Measurements from ENCODE around the gene R3HDML. TPM values are rescaled to one million over a fixed set of nuclear protein-coding genes. Genes with fewer than 3 reads are reported as not detected.

The R3HDML gene
- total RNA-seq, 1 donor from 2014 or later = not detected

DNA sequence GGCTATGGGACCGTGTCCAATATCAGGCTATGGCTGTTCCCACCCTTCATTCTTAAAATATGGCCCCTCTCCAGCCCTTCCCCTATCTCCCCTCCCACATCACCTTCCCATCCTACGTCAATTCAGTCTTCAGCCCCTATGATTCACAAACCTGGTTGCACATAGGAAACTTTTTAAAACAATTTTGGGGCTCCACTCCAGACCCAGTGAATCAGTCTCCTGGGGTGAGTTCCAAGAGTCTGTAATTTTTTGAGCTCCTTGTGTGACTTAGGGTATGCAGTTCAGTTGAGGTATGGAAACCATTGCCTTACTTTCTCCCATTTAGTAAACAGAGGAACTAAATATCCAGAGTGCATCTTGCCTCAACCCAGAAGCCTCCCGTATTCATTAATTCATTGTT lies 24.2 kb downstream of the R3HDML start:
- intact Hi-C loops (cut with micrococcal nuclease) = no loop called here
- Mint-ChIP-seq H3K4me1 (no peaks in the 10 kb centered on the region), H3K36me3 (ENCODE audit: low read depth) (no peaks in the 10 kb centered on the region), H3K27ac (no peak overlapping the region), H3K4me3 (no peak overlapping the region), H3K27me3 (peaks cover 14% of the 10 kb centered on the region), H3K9me3 (no peaks in the 10 kb centered on the region)
- DNase-seq = no peak

DNA sequence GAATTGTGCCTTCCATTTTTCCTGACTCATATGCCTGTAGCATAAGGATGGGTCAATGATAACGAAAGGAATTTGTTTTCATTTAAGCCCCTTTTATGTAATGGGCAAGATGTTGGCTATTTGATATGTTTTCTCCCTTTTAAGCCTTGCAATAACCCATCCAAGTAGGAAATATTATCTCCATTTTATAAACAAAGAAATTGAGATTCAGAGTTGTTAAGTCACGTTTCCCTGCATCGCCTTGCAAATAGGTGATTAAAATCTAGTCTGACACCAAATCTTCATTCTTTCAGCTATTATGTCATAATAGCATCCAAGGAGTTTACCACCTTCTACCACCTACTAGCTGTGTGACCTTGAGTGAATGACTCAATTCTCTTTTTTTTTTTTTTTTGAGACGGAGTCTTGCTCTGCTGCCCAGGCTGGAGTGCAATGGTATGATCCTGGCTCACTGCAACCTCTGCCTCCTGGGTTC lies 25.7 kb downstream of the R3HDML start:
- Mint-ChIP-seq H3K4me3 (no peak overlapping the region), H3K27me3 (peaks cover 14% of the 10 kb centered on the region), H3K27ac (no peak overlapping the region), H3K4me1 (no peaks in the 10 kb centered on the region), H3K9me3 (no peaks in the 10 kb centered on the region), H3K36me3 (ENCODE audit: low read depth) (no peaks in the 10 kb centered on the region)
- intact Hi-C loops (cut with micrococcal nuclease) = no loop called here
- DNase-seq = no peak

DNA sequence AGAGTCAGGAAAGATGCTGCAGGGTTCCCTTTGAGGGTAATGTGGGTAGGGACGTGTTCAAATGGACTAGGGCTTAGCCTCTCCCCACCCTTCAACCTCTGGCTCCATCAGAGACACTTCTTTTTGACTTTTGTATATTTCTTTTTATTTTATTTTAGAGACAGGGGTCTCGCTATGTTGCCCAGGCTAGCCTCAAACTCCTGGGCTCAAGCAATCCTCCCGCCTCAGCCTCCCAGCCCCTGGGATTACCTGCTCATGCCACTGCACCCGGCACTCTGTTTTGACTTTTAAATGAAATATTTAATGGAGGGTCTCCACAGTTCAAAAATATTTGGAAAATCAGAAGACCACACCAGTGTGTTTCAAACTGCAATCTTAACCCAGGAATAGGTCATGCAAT lies 27.2 kb downstream of the R3HDML start:
- Mint-ChIP-seq H3K36me3 (ENCODE audit: low read depth) (no peaks in the 10 kb centered on the region), H3K27me3 (peaks cover 12% of the 10 kb centered on the region), H3K4me1 (no peaks in the 10 kb centered on the region), H3K9me3 (no peaks in the 10 kb centered on the region), H3K27ac (no peak overlapping the region), H3K4me3 (no peak overlapping the region)
- intact Hi-C loops (cut with micrococcal nuclease) = no loop called here
- DNase-seq = no peak

DNA sequence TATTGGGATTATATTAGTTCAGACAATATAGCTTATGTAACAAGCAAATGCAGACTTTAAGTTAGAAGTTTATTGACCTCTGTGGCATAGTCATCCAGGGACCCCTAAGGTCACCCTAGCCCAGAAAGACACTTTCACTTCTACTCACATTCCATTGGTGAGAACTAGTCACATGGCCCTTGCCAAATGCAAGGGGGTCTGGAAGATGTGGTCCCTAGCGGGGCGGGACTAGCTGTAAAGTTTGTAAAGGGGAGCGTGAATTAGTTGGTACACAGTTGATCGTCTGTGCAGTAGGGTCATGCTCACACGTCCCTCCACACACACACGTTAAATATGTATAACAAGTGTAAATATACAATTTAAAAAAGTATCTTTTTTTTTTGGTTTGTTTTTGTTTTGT lies 27.9 kb downstream of the R3HDML start:
- DNase-seq = no peak
- no peak overlapping the region for H3K4me3 Mint-ChIP-seq
- H3K4me1 Mint-ChIP-seq = no peaks in the 10 kb centered on the region
- no peaks in the 10 kb centered on the region for H3K36me3 Mint-ChIP-seq (ENCODE audit: low read depth)
- H3K9me3 Mint-ChIP-seq = no peaks in the 10 kb centered on the region
- H3K27ac Mint-ChIP-seq = no peak overlapping the region
- H3K27me3 Mint-ChIP-seq = peaks cover 12% of the 10 kb centered on the region
- intact Hi-C loops (cut with micrococcal nuclease) = no loop called here

DNA sequence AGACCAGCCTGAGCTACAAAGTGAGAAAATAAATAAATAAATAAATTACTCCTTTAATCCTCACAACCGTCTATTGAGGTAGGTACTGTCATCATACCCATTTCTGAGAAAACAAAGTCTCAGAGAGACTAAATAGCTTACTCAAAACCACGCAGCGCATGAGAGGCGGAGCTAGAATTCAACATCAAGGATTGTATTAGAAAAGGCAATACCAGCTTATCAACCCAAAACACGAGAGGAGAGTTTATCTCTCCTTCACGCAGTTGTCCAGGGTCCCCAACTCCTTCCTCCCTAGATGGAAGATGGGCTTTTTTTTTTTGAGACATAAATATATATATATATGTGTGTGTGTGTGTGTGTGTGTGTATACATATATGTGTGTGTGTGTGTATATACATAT lies 30.9 kb downstream of the R3HDML start:
- DNase-seq = no peak
- H3K27ac Mint-ChIP-seq = no peak overlapping the region
- H3K27me3 Mint-ChIP-seq = peaks cover 2% of the 10 kb centered on the region
- intact Hi-C loops (cut with micrococcal nuclease) = no loop called here
- H3K4me3 Mint-ChIP-seq = no peak overlapping the region
- H3K9me3 Mint-ChIP-seq = no peaks in the 10 kb centered on the region
- H3K4me1 Mint-ChIP-seq = no peaks in the 10 kb centered on the region
- no peaks in the 10 kb centered on the region for H3K36me3 Mint-ChIP-seq (ENCODE audit: low read depth)

DNA sequence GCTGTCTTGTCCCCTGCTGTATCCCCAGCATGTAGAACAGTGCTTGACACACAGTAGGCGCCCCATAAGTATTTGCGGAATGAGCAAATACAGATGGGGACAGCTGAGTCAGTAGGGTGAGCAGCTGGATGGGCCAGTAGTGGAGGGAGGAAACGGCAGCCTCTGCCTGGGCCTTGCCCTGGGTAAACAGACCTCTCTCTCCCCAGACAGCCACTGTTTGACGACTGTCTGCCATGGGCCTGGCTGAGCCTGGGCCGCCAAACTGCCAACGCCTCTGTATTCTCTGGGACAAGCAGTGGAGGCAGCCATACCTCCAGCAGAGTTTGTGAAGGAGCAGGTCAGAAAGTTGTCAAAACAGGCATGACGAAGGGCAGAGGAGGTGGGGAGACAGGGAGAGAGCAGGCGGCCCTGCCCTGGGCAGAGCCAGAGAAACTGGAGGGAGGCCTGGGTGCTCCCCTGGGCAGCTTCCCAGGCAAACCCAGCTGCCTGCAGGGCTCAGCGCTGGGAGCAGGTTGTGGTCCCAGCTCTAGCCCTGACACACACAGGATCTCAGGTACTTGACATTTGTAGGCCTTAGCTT lies 33.9 kb downstream of the R3HDML start:
- no peak for DNase-seq
- no peaks in the 10 kb centered on the region for H3K4me1 Mint-ChIP-seq
- no peak overlapping the region for H3K27ac Mint-ChIP-seq
- intact Hi-C loops (cut with micrococcal nuclease) = no loop called here
- H3K4me3 Mint-ChIP-seq = no peak overlapping the region
- H3K9me3 Mint-ChIP-seq = no peaks in the 10 kb centered on the region
- no peaks in the 10 kb centered on the region for H3K36me3 Mint-ChIP-seq (ENCODE audit: low read depth)
- peaks cover 11% of the 10 kb centered on the region for H3K27me3 Mint-ChIP-seq

DNA sequence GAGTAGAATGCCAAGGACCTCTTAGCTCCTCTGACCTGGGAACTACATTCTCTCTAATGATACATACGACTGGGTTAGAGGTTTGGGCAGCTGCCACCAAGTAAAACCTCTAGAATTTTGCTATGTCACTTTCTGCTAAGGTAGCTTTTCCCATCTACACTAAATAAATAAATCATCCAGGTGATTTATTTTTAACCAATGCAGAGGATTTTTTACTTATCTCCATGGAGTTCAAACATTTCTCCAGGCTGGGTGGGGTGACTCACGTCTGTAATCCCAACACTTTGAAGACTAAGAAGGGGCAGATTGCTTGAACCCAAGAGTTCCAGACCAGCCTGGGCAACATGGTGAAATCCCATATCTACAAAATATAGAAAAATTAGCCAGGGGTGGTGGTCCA lies 45.8 kb downstream of the R3HDML start:
- intact Hi-C loops (cut with micrococcal nuclease) = loop anchor here (5.0 to 10.0 kb wide), 3 partner anchors 92 to 485 kb away; partner anchors contain the start of gene TTPAL
- Mint-ChIP-seq H3K9me3 (no peaks in the 10 kb centered on the region), H3K4me3 (no peak overlapping the region), H3K4me1 (no peaks in the 10 kb centered on the region), H3K27me3 (peaks cover 8% of the 10 kb centered on the region), H3K36me3 (ENCODE audit: low read depth) (no peaks in the 10 kb centered on the region), H3K27ac (no peak overlapping the region)
- DNase-seq = no peak

DNA sequence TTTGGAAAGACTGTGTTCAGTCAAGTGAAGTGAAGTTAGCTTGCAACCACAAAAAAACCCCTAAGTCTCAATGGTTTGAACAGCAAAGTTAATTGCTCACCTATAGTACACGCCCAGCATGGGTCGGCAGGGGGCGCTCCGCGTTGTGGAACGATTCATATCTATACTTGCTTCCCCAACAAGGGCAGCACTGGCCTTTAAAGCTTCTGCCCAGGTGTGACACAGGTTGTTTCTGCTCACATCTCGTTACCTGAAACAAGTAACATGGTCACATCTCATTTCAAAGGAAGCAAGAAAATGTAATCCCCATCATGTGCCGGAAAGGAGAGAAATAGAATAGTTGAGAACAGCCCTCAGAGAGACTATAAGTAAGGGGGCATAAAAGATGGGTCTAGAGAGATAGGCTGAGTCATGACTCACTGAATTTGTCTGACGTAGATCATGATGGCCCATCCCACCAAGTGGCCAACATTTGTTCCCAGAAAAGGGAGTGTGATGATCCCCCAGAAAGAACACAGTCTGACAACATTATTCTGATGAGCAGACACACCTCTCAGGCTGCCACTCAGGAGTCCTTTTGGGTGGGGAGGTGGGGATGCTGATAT lies 47.7 kb downstream of the R3HDML start:
- H3K4me3 Mint-ChIP-seq = no peak overlapping the region
- peaks cover 9% of the 10 kb centered on the region for H3K27me3 Mint-ChIP-seq
- H3K9me3 Mint-ChIP-seq = no peaks in the 10 kb centered on the region
- no peak overlapping the region for H3K27ac Mint-ChIP-seq
- intact Hi-C loops (cut with micrococcal nuclease) = loop anchor here (1.0 to 10.0 kb wide), 5 partner anchors 90 to 483 kb away; partner anchors contain the start of gene TTPAL
- peaks cover 3% of the 10 kb centered on the region for H3K4me1 Mint-ChIP-seq
- no peaks in the 10 kb centered on the region for H3K36me3 Mint-ChIP-seq (ENCODE audit: low read depth)
- peak; percentile 95 for DNase-seq

DNA sequence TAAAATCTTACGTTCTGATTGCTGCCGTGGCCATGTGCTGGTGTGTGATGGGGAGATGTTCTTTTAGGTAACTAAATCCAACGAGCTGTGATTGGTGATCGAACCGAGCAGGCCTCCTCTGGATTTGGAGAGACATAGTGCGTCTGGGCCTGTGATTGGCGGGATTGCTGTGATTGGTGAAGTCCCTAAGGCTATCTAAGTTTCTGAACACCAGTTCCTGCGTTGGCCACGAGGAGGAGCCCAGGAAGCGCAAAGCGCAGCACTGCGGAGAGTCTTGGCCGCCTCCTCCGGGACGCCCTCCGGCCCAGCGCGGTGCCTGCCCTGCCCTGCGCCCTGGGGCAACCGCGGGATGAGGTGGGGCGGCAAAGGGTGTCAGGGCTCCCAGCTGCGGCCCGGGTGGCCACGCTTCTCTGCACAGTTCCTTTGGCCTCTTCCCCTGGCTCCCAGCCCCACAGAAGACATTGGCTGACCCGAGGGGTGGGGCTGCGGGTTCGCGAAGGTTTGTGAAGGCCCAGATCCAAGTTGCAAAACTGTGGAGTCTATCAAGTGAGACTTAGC lies 51.7 kb downstream of the R3HDML start:
- intact Hi-C loops (cut with micrococcal nuclease) = loop anchor here (1.0 to 10.0 kb wide), 5 partner anchors 86 to 344 kb away; partner anchors contain the start of gene TTPAL
- H3K27ac Mint-ChIP-seq = no peak overlapping the region
- peaks cover 6% of the 10 kb centered on the region for H3K27me3 Mint-ChIP-seq
- H3K4me3 Mint-ChIP-seq = no peak overlapping the region
- peaks cover 3% of the 10 kb centered on the region for H3K4me1 Mint-ChIP-seq
- H3K36me3 Mint-ChIP-seq (ENCODE audit: low read depth) = no peaks in the 10 kb centered on the region
- peak; percentile 91 for DNase-seq
- H3K9me3 Mint-ChIP-seq = no peaks in the 10 kb centered on the region

DNA sequence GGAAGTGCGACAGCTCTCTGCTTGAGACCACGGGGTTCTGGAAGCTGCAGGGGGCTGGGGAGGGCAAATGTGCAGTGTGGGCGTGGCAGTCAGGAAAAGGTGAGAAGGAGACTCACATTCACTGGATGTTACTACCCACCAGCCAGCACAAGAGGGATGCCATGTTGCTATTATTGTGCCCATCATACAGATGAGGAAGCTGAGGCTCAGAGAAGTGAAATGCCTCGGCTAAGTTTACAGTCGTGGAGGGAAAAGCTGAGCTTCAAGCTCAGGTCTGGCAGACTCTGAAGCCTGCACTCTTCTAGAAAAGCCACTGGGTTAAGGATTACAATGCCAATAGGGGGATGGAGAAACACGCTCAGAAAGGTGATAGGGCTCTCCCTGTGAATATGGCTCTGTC lies 53.0 kb downstream of the R3HDML start:
- H3K4me1 Mint-ChIP-seq = peaks cover 3% of the 10 kb centered on the region
- H3K4me3 Mint-ChIP-seq = no peak overlapping the region
- H3K27ac Mint-ChIP-seq = no peak overlapping the region
- H3K9me3 Mint-ChIP-seq = no peaks in the 10 kb centered on the region
- no peaks in the 10 kb centered on the region for H3K36me3 Mint-ChIP-seq (ENCODE audit: low read depth)
- DNase-seq = no peak
- intact Hi-C loops (cut with micrococcal nuclease) = loop anchor here (2.0 to 10.0 kb wide), 3 partner anchors 85 to 343 kb away; partner anchors contain the start of gene TTPAL
- peaks cover 6% of the 10 kb centered on the region for H3K27me3 Mint-ChIP-seq

DNA sequence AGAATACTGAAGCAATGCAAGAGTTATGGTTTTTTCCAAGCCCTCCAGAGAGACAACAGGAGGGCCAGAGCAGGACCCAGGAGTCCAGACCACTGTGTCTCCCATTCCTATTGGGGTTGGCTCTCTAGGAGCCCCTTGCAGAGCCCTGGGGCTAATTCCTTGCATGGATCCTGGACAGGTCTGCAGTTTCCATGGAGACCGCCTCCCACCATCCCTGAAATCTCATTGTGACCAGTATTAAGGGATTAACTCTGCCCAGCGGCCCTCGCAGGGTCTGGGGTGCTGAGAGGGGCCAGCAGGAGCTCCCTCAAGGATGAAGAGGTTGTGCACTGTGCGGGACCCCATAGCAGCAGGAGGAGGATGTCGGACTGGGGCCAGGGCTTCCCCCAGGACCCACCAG lies 53.4 kb downstream of the R3HDML start:
- Mint-ChIP-seq H3K36me3 (ENCODE audit: low read depth) (no peaks in the 10 kb centered on the region), H3K9me3 (no peaks in the 10 kb centered on the region), H3K4me1 (peaks cover 3% of the 10 kb centered on the region)

DNA sequence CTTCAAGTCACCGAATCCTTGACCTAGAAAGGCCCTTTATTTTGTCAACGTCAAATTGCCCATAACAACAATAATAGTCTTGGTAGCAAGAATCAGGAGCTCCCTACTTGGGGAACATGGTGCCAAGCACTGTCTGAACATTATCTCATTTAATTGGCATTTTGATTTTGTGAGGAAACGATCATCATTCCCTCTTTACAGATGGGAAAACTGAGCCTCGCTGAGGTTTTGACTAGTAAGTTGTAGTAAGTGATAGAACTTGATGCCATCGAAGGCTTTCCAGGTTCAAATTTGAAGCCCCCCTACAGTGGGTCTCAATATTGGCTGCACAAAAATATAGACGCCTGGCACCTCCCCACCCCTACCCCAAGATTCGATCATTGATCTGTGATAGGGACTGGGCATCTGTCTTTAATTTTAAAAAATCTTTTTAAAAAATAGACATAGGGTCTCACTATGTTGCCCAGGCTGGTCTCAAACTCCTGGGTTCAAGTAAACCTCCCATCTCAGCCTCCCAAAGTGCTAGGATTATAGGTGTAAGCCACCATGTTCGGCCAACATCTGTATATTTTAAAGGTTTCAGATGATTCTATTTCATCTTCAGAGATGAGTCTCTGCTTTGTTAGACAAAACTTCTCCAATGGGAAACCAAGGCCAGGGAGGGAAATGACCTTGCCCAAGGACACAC lies 55.4 kb downstream of the R3HDML start:
- H3K36me3 Mint-ChIP-seq (ENCODE audit: low read depth) = no peaks in the 10 kb centered on the region
- no peak overlapping the region for H3K4me3 Mint-ChIP-seq
- H3K27ac Mint-ChIP-seq = no peak overlapping the region
- H3K27me3 Mint-ChIP-seq = peaks cover 9% of the 10 kb centered on the region
- DNase-seq = no peak
- no peaks in the 10 kb centered on the region for H3K9me3 Mint-ChIP-seq
- peaks cover 3% of the 10 kb centered on the region for H3K4me1 Mint-ChIP-seq
- intact Hi-C loops (cut with micrococcal nuclease) = no loop called here

More for the DNA sequence above, 53.4 kb downstream of the R3HDML start:
- DNase-seq = no peak
- Mint-ChIP-seq H3K4me3 (no peak overlapping the region), H3K27ac (no peak overlapping the region), H3K27me3 (peaks cover 6% of the 10 kb centered on the region)
- intact Hi-C loops (cut with micrococcal nuclease) = no loop called here

DNA sequence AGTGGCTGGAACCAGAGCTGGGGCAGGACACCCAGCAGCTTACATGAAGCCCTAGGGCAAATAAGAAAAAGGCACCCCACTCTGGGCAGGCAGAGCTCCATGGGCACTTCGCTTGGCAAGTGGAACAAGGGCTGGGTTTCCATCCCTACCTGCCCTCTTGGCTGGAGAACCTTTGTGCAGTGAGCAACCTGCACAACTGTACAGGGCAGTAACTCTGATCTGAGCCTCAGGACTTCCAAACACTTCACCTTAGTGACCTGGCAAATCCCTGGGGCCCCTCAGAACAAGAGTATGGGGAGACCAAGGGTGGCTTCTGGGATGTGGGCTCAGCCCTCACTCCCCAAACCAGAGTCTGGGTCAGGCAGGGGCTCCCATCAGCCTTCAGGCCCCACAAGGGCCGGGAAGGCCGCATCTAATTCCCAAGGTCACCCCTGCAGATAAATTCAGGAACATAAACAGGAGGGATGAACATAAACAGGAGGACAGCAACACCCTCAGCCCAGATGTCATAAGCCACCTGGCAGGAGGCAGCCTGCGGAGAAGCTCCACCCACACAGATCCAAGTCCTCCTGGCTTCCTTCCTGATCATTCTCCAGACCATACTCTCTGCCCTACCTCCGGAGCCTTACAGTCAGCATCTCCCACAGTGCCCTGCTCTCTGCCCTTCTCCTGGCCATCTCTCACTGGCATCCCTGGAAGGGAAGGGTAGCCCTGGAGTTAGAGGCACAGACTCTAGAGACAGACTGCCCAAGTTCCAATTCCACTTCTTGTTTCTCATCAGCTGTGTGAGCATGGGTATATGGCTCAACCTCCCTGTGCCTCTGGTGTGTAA lies 56.1 kb downstream of the R3HDML start:
- Mint-ChIP-seq H3K27me3 (peaks cover 11% of the 10 kb centered on the region), H3K36me3 (ENCODE audit: low read depth) (no peaks in the 10 kb centered on the region), H3K4me1 (peaks cover 3% of the 10 kb centered on the region), H3K9me3 (no peaks in the 10 kb centered on the region), H3K4me3 (no peak overlapping the region), H3K27ac (no peak overlapping the region)
- intact Hi-C loops (cut with micrococcal nuclease) = no loop called here
- no peak for DNase-seq
